C4-2B (cell line): Measurements from ENCODE around the gene TBC1D10A.

Experiments used
- CTCF ChIP-seq: fragments of 450-650 bp; conservative IDR thresholded peaks from 2 replicates; pipeline ENCODE4 v1.5.1; 2017; ENCODE audit warnings: mild to moderate bottlenecking
- ZFX ChIP-seq: fragments of 450-650 bp; IDR thresholded peaks from 2 replicates; pipeline ENCODE4 v1.6.1; 2017

DNA sequence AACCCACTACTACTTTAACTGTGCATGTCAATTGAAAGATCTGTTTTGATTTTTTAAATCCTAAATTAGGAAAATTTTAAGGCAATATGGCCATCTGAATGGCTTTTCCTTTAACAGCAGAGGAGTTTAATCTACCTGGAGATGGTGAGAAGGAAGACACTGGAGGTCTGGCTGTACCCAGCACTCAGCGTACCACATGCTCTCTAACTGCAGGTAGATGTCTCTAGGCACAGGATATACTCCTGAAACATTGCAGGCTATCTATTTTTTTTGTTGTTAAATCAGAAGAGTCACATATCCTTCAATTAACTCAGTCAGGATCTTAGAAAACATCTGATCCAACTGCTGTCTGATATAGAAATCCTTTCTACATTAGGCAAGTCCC, 20.1 kb downstream of the TBC1D10A start:
- TF ChIP-seq CTCF (no peak), ZFX (no peak)
